ENCODE measurements around the gene SEC14L3.

Gene SEC14L3

DNA sequence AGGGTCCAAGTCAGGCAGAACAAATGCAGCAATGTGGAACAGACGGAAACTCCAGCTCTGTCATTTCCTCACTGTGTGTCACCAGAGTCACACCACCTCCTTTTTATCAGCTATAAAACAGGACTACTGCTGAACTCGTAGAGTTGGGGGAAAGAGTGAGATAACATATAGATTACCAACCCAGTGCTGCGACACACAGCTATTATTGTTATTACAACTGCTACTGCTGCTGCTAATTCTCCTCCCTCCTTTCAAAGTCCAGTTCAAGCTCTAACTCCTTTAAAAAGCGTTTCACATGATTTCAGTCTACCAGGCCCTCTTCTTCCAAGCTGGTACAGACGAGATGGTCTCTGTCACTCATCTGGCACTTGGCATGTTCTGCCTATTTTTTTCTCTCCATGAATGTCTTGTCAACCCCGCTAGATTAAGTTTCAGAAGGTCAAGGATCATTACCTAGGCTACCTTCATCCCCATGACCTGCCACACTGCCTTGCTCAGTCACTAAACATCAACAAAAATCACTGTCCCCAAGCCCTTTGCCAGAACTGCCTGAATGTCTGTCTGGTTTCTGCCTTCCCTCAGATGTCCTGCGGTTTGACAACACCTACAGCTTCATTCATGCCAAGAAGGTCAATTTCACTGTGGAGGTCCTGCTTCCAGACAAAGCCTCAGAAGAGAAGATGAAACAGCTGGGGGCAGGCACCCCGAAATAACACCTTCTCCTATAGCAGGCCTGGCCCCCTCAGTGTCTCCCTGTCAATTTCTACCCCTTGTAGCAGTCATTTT is 49.9 kb downstream of the SEC14L3 start:
- DNase-seq = no peak

DNA sequence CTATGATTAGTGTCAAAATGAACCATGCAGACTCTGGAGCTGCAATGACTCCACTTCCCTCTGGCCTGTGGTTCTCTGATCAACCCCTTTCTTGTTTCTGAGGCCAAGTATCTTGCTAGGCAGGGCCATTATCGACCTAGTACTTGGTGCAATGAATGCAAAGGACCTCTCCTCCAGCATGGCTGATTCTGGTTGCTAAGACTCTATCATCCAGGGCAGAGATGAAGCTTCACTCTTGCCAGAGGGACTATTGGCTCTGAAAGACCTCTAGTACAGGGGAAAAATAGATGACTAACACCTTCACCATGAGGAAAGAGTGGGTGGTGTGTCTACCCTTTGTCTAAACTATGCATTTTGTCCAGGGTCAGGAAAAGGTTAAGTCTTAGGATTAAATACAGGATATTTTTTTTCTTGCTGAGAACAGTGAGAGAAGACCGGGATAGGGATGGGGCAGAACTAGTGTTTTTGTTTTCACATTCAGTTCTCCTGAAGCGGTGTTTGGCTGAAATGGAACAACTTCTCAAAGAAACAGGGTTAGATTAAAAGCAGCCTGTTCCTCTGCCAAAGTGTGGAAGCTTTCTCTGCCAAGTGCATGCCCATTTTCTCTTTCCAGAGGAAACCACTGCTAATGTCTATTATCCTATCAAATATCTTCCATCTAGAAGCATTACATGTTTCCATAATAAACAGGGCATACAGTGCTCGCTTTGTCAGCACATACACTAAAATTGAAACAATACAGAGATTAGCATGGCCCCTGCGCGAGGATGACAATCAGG is 51.3 kb downstream of the SEC14L3 start:
- DNase-seq = no peak

DNA sequence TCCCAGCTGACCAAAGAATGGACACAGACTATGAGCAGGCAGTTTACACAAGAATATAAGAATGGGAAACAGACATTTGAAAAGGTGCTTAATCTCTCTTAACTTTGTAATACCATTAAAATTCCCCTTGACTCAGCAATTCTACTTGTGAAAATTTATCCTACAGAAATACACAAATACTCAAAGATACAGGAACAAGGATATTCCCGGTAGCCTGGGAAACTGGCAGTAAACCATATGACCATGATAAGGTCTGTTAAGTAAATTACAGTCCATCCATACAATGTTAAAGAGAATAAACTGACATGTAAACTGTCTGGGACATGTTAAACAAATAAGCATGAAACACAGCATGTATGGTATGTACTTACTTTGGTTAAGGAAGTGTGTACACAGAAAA is 55.0 kb downstream of the SEC14L3 start:
- DNase-seq = no peak

DNA sequence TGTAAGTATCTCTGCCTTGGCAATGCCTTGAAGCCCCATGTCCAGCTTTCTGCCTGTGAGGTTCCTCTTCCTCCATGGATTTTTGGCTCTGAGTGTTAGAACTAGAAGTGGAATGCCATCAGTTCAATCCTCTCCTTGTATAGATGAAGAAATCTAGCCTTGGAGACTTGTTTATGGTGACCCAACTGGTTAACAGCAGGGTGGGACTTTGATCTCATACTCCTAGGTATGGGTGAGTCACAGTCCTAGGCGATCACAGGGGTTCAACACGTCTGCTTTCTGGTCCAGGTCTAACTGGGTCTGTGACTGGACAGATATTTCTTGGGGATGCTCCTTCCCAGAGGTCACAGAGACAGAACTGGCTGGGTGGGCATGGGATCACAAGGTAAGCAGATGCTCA is 55.4 kb downstream of the SEC14L3 start:
- no peak for DNase-seq

DNA sequence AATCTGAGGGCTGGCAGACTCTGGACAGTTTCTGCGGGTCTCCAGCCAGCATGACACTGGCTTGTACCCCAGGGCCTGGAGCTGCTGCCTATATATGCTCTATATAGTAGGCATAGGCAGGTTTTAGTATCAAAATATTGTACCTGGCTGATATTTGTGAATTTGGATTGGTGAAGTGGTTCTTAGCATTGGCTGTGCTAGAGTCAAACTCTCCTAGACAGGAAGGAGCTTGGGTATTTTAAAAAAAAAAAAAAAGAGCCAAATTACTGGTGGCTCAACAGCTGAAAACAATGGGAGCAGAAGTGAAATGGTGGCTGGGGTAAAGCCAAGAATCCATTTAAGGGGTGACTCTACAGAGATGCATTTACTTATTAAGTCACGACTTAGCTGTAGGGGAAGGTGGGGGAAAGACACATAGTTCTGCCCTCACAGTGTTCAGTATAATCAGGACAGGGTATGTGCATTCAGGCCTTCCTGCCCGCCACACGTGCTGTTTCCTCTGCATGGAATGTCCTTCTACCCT is 57.2 kb downstream of the SEC14L3 start:
- DNase-seq = no peak

DNA sequence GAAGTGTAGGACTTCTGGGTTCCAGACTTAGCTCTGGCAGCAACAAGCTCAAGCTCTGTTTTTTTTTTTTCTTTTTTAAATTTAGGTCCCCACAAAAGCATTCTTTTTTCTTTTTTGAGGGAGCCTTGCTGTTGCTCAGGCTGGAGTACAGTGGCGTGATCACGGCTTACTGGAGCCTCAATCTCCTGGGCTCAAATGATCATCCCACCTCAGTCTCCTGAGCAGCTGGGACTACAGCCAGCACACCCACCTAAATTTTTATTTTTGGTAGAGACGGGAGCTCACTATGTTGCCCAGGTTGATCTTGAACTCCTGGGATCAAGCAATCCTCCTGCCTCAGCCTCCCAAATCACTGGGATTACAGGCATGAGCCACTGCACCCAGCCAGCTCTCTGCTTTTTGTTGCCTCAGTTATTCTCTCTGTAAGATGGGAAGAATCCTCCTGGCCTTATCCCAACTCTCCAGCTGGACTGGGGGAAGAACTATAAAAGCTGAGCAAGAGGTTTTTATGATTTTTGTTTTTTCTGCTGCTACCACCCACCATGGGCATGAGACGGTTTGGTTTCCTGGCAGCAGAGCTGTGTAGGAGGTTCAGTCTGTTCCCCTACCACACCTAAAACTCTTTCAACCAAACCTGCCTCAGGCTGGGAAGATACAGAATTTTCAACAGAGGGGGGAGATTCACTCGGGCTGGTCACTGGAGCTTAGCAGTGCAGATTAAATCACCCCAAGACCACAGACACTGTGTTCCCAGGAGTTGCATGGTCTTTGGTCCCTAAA is 57.9 kb downstream of the SEC14L3 start:
- DNase-seq = no peak

DNA sequence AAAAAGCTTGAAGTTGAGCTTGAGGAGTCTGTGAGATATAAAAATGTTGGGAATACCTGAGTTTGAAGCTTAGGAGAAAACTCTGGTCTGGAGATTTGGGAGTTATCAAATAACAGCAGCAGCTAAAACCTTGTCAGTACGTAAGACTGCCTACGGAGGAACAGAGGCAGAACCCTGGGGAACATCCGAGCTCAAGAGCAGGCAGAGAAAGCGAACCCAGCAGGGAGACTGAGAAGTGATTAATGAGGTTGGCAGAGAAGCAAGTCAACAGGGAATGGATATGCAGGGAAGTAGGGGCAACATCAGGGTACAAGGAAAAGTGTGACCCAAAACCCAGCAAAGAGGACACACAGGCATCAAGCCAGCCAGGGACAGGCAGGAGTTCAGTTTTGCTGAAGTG is 58.8 kb downstream of the SEC14L3 start:
- DNase-seq = no peak

DNA sequence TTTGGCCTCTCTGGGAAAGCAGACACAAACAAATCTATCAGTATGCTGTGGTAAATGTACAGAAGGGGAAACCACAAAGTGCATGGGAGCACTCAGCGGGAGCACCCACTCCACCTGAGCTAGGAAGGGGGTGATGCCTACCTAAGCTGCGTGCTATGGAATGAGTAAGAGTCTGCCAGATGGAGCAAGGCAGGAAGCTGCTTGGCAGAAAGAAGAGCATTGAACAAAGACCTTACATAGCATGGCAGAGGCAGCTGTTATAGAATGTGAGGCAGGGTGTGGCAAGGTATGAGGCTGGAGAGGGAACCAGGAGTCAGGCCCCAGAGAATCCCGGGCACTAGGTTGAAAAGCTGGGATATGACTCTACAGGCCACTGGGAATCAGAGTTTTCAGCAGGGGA is 60.0 kb downstream of the SEC14L3 start:
- DNase-seq = no peak

Measured in SHP77 (cell line).